ENCODE measurements around the gene MFAP2.

The MFAP2 gene

GRCh38 chr1:17007121-17007520 lies 26.7 kb upstream of the MFAP2 start:
- DNase-seq (ENCODE audit: low read depth) = no peak

GRCh38 chr1:17005365-17005740 lies 24.9 kb upstream of the MFAP2 start:
- DNase-seq (ENCODE audit: low read depth) = no peak

- no peak for DNase-seq (ENCODE audit: low read depth)
Observed at GRCh38 chr1:17004466-17005364, 24.3 kb upstream of the MFAP2 start.

GRCh38 chr1:17002524-17002902 lies 22.1 kb upstream of the MFAP2 start:
- no peak for DNase-seq (ENCODE audit: low read depth)

GRCh38 chr1:17001760-17002523 lies 21.5 kb upstream of the MFAP2 start:
- no peak for DNase-seq (ENCODE audit: low read depth)

- DNase-seq (ENCODE audit: low read depth) = no peak
Observed at GRCh38 chr1:16999863-17000262, 19.4 kb upstream of the MFAP2 start.

- no peak for DNase-seq (ENCODE audit: low read depth)
Observed at GRCh38 chr1:16998589-16998988, 18.2 kb upstream of the MFAP2 start.

GRCh38 chr1:16996845-16997244 lies 16.4 kb upstream of the MFAP2 start:
- no peak for DNase-seq (ENCODE audit: low read depth)

- DNase-seq (ENCODE audit: low read depth) = no peak
Observed at GRCh38 chr1:16993521-16994038, 13.2 kb upstream of the MFAP2 start.

GRCh38 chr1:16992675-16993074 lies 12.3 kb upstream of the MFAP2 start:
- DNase-seq (ENCODE audit: low read depth) = no peak

GRCh38 chr1:16992102-16992501 lies 11.7 kb upstream of the MFAP2 start:
- no peak for DNase-seq (ENCODE audit: low read depth)

GRCh38 chr1:16991571-16991970 lies 11.2 kb upstream of the MFAP2 start:
- DNase-seq (ENCODE audit: low read depth) = no peak

- DNase-seq (ENCODE audit: low read depth) = no peak
Observed at GRCh38 chr1:16989676-16990391, 9.4 kb upstream of the MFAP2 start.

- no peak for DNase-seq (ENCODE audit: low read depth)
Observed at GRCh38 chr1:16988210-16988609, 7.8 kb upstream of the MFAP2 start.

- DNase-seq (ENCODE audit: low read depth) = no peak
Observed at GRCh38 chr1:16986962-16987361, 6.5 kb upstream of the MFAP2 start.

- no peak for DNase-seq (ENCODE audit: low read depth)
Observed at GRCh38 chr1:16986560-16986959, 6.1 kb upstream of the MFAP2 start.

GRCh38 chr1:16986113-16986512 lies 5.7 kb upstream of the MFAP2 start:
- no peak for DNase-seq (ENCODE audit: low read depth)

- peak; percentile 35 for DNase-seq (ENCODE audit: low read depth)
Observed at GRCh38 chr1:16984717-16985116, 4.3 kb upstream of the MFAP2 start.

GRCh38 chr1:16983649-16984048 lies 3.2 kb upstream of the MFAP2 start:
- DNase-seq (ENCODE audit: low read depth) = no peak

GRCh38 chr1:16982902-16983301 lies 2.5 kb upstream of the MFAP2 start:
- DNase-seq (ENCODE audit: low read depth) = no peak

- peak; percentile 76 for DNase-seq (ENCODE audit: low read depth)
Observed at GRCh38 chr1:16981269-16981849, 939 bp upstream of the MFAP2 start.

Data from non-pigmented ciliary epithelial cell (primary cell).